Ovary (tissue), 3 donors: ENCODE results near the gene CASP3.

Experiments
- EP300 ChIP-seq: sonication (generic); formaldehyde crosslinking; IDR thresholded peaks from one replicate; pipeline ENCODE4 v1.6.1; 2017; ENCODE audit warnings: antibody characterized with exemption
- POLR2A ChIP-seq: fragments of 450-650 bp; IDR thresholded peaks from one replicate; pipeline ENCODE4 v1.6.1; 2017; ENCODE audit warnings: antibody characterized with exemption, mild to moderate bottlenecking, moderate library complexity
- TF ChIP-seq, protein P1 (sequence below), 3 donors: fragments of 450-650 bp in 2 of 3; fragments of 200-600 bp in 1 of 3; IDR thresholded peaks; one replicate each; pipeline versions ENCODE4 v1.5.1 to v1.8.0; 2016 to 2022; ENCODE audit warnings: antibody characterized with exemption in 3 of 3, mild to moderate bottlenecking in 1 of 3
- donor health status: DM: no; HTN: no; CAD: no.

DNA sequence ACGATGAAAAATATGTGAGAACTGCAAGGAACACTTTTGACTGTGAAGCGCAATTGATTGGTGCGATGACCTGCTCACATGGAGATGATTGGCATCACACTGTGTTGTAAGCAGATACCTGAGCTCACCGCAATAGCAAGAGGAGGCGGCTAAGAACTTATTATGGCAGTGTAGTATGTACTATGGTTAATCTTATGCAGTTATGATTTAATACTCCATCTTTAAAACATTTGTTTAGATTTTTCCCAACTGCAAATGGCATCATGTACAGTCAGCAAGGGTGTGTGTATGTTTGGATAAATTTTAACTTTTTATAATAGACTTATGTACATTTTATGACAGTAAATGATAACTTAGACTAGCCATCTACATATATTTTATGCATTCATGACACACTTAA is 25.8 kb upstream of the CASP3 start:
- TF ChIP-seq POLR2A = no peak
- TF ChIP-seq, protein P1, sequence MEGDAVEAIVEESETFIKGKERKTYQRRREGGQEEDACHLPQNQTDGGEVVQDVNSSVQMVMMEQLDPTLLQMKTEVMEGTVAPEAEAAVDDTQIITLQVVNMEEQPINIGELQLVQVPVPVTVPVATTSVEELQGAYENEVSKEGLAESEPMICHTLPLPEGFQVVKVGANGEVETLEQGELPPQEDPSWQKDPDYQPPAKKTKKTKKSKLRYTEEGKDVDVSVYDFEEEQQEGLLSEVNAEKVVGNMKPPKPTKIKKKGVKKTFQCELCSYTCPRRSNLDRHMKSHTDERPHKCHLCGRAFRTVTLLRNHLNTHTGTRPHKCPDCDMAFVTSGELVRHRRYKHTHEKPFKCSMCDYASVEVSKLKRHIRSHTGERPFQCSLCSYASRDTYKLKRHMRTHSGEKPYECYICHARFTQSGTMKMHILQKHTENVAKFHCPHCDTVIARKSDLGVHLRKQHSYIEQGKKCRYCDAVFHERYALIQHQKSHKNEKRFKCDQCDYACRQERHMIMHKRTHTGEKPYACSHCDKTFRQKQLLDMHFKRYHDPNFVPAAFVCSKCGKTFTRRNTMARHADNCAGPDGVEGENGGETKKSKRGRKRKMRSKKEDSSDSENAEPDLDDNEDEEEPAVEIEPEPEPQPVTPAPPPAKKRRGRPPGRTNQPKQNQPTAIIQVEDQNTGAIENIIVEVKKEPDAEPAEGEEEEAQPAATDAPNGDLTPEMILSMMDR (IDR thresholded peaks at IDR 0.05) = no peak
- TF ChIP-seq EP300 = no peak
